Measurements from ENCODE around the gene RHBDL1. TPM values are rescaled to one million over a fixed set of nuclear protein-coding genes. Genes with fewer than 3 reads are reported as not detected.

Gene RHBDL1
- polyA plus RNA-seq, 1 donor from 2014 or later: 7.2 TPM

DNA sequence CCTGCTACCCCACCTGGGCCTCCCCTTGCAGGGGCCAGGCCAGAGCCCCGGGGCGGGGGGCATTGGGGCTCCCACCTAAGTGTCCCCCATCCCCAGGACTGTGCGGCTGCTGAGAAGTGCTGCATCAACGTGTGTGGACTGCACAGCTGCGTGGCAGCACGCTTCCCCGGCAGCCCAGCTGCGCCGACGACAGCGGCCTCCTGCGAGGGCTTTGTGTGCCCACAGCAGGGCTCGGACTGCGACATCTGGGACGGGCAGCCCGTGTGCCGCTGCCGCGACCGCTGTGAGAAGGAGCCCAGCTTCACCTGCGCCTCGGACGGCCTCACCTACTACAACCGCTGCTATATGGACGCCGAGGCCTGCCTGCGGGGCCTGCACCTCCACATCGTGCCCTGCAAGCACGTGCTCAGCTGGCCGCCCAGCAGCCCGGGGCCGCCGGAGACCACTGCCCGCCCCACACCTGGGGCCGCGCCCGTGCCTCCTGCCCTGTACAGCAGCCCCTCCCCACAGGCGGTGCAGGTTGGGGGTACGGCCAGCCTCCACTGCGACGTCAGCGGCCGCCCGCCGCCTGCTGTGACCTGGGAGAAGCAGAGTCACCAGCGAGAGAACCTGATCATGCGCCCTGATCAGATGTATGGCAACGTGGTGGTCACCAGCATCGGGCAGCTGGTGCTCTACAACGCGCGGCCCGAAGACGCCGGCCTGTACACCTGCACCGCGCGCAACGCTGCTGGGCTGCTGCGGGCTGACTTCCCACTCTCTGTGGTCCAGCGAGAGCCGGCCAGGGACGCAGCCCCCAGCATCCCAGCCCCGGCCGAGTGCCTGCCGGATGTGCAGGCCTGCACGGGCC, 42.8 kb upstream of the RHBDL1 start:
- Histone ChIP-seq H3K9ac (ENCODE audit: low read length) (no peak overlapping the region), H3F3A (ENCODE audit: insufficient read depth, low read length, poor library complexity, severe bottlenecking) (no peaks in the 10 kb centered on the region), H3K4me2 (ENCODE audit: low read length) (no peak overlapping the region), H3K27ac (ENCODE audit: low read length) (no peak overlapping the region), H2AFZ (ENCODE audit: low read depth, low read length) (no peak overlapping the region), H3K9me2 (ENCODE audit: insufficient read depth, low read length) (no peaks in the 10 kb centered on the region), H3K9me3 (ENCODE audit: low read length) (no peaks in the 10 kb centered on the region), H4K20me1 (ENCODE audit: insufficient read depth) (no peaks in the 10 kb centered on the region), H3K79me2 (replicated peaks; ENCODE audit: insufficient read depth, low read length) (no peaks in the 10 kb centered on the region), H3K27me3 (ENCODE audit: insufficient read depth, low read depth, low read length) (no peaks in the 10 kb centered on the region), H3K4me3 (ENCODE audit: low read length) (no peak overlapping the region), H3K36me3 (ENCODE audit: insufficient read depth, low read length) (no peaks in the 10 kb centered on the region)
- TF ChIP-seq TAF1 (IDR thresholded peaks at IDR 0.05; ENCODE audit: low read depth) (no peak), MXI1 (conservative IDR thresholded peaks at IDR 0.05; ENCODE audit: poor library complexity, severe bottlenecking) (no peak), POLR2AphosphoS5 (IDR thresholded peaks at IDR 0.05) (no peak), RAD21 (conservative IDR thresholded peaks at IDR 0.05) (no peak), EZH2 (IDR thresholded peaks at IDR 0.05; ENCODE audit: borderline replicate concordance, insufficient read depth, low read length, poor library complexity, severe bottlenecking) (no peak)
- TF ChIP-seq, protein P1, sequence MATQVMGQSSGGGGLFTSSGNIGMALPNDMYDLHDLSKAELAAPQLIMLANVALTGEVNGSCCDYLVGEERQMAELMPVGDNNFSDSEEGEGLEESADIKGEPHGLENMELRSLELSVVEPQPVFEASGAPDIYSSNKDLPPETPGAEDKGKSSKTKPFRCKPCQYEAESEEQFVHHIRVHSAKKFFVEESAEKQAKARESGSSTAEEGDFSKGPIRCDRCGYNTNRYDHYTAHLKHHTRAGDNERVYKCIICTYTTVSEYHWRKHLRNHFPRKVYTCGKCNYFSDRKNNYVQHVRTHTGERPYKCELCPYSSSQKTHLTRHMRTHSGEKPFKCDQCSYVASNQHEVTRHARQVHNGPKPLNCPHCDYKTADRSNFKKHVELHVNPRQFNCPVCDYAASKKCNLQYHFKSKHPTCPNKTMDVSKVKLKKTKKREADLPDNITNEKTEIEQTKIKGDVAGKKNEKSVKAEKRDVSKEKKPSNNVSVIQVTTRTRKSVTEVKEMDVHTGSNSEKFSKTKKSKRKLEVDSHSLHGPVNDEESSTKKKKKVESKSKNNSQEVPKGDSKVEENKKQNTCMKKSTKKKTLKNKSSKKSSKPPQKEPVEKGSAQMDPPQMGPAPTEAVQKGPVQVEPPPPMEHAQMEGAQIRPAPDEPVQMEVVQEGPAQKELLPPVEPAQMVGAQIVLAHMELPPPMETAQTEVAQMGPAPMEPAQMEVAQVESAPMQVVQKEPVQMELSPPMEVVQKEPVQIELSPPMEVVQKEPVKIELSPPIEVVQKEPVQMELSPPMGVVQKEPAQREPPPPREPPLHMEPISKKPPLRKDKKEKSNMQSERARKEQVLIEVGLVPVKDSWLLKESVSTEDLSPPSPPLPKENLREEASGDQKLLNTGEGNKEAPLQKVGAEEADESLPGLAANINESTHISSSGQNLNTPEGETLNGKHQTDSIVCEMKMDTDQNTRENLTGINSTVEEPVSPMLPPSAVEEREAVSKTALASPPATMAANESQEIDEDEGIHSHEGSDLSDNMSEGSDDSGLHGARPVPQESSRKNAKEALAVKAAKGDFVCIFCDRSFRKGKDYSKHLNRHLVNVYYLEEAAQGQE (IDR thresholded peaks at IDR 0.05; ENCODE audit: borderline replicate concordance): no peak

DNA sequence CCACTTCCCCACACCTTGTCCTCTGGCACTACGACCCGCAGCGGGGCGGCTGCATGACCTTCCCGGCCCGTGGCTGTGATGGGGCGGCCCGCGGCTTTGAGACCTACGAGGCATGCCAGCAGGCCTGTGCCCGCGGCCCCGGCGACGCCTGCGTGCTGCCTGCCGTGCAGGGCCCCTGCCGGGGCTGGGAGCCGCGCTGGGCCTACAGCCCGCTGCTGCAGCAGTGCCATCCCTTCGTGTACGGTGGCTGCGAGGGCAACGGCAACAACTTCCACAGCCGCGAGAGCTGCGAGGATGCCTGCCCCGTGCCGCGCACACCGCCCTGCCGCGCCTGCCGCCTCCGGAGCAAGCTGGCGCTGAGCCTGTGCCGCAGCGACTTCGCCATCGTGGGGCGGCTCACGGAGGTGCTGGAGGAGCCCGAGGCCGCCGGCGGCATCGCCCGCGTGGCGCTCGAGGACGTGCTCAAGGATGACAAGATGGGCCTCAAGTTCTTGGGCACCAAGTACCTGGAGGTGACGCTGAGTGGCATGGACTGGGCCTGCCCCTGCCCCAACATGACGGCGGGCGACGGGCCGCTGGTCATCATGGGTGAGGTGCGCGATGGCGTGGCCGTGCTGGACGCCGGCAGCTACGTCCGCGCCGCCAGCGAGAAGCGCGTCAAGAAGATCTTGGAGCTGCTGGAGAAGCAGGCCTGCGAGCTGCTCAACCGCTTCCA, 42.0 kb upstream of the RHBDL1 start:
- no peak overlapping the region for H3K27ac ChIP-seq (ENCODE audit: low read length)
- no peaks in the 10 kb centered on the region for H3K9me3 ChIP-seq (ENCODE audit: low read length)
- H3K36me3 ChIP-seq (ENCODE audit: insufficient read depth, low read length): no peaks in the 10 kb centered on the region
- H3K79me2 ChIP-seq (replicated peaks; ENCODE audit: insufficient read depth, low read length): no peaks in the 10 kb centered on the region
- H3K4me2 ChIP-seq (ENCODE audit: low read length): no peak overlapping the region
- H3K4me3 ChIP-seq (ENCODE audit: low read length): no peak overlapping the region
- no peak overlapping the region for H2AFZ ChIP-seq (ENCODE audit: low read depth, low read length)
- H4K20me1 ChIP-seq (ENCODE audit: insufficient read depth): no peaks in the 10 kb centered on the region
- no peaks in the 10 kb centered on the region for H3K9me2 ChIP-seq (ENCODE audit: insufficient read depth, low read length)
- no peaks in the 10 kb centered on the region for H3K27me3 ChIP-seq (ENCODE audit: insufficient read depth, low read depth, low read length)
- TF ChIP-seq, protein P2, sequence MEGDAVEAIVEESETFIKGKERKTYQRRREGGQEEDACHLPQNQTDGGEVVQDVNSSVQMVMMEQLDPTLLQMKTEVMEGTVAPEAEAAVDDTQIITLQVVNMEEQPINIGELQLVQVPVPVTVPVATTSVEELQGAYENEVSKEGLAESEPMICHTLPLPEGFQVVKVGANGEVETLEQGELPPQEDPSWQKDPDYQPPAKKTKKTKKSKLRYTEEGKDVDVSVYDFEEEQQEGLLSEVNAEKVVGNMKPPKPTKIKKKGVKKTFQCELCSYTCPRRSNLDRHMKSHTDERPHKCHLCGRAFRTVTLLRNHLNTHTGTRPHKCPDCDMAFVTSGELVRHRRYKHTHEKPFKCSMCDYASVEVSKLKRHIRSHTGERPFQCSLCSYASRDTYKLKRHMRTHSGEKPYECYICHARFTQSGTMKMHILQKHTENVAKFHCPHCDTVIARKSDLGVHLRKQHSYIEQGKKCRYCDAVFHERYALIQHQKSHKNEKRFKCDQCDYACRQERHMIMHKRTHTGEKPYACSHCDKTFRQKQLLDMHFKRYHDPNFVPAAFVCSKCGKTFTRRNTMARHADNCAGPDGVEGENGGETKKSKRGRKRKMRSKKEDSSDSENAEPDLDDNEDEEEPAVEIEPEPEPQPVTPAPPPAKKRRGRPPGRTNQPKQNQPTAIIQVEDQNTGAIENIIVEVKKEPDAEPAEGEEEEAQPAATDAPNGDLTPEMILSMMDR (IDR thresholded peaks at IDR 0.05; ENCODE audit: poor library complexity, severe bottlenecking): no peak
- TF ChIP-seq, protein P1 (IDR thresholded peaks at IDR 0.05; ENCODE audit: borderline replicate concordance): no peak
- no peak for TF ChIP-seq TAF1 (IDR thresholded peaks at IDR 0.05; ENCODE audit: low read depth)
- TF ChIP-seq POLR2AphosphoS5 (IDR thresholded peaks at IDR 0.05): no peak
- no peak for TF ChIP-seq RAD21 (conservative IDR thresholded peaks at IDR 0.05)
- no peak for TF ChIP-seq SMC3 (conservative IDR thresholded peaks at IDR 0.05; ENCODE audit: poor library complexity)
- TF ChIP-seq EP300 (conservative IDR thresholded peaks at IDR 0.05; ENCODE audit: poor library complexity, severe bottlenecking): no peak
- no peak for TF ChIP-seq EZH2 (IDR thresholded peaks at IDR 0.05; ENCODE audit: borderline replicate concordance, insufficient read depth, low read length, poor library complexity, severe bottlenecking)
- no peak for TF ChIP-seq MXI1 (conservative IDR thresholded peaks at IDR 0.05; ENCODE audit: poor library complexity, severe bottlenecking)
- no peaks in the 10 kb centered on the region for H3F3A ChIP-seq (ENCODE audit: insufficient read depth, low read length, poor library complexity, severe bottlenecking)
- H3K9ac ChIP-seq (ENCODE audit: low read length): no peak overlapping the region
